Measurements from ENCODE around the gene ZNF789. TPM values are rescaled to one million over a fixed set of nuclear protein-coding genes. Genes with fewer than 3 reads are reported as not detected.
"Not testable (repeated sequence)": the region's sequence is repeated elsewhere in the genome, so short reads cannot be mapped to it uniquely, and the experiment has no call there.

The ZNF789 gene
- 27.5 and 28.5 TPM in 2 replicates for total RNA-seq

DNA sequence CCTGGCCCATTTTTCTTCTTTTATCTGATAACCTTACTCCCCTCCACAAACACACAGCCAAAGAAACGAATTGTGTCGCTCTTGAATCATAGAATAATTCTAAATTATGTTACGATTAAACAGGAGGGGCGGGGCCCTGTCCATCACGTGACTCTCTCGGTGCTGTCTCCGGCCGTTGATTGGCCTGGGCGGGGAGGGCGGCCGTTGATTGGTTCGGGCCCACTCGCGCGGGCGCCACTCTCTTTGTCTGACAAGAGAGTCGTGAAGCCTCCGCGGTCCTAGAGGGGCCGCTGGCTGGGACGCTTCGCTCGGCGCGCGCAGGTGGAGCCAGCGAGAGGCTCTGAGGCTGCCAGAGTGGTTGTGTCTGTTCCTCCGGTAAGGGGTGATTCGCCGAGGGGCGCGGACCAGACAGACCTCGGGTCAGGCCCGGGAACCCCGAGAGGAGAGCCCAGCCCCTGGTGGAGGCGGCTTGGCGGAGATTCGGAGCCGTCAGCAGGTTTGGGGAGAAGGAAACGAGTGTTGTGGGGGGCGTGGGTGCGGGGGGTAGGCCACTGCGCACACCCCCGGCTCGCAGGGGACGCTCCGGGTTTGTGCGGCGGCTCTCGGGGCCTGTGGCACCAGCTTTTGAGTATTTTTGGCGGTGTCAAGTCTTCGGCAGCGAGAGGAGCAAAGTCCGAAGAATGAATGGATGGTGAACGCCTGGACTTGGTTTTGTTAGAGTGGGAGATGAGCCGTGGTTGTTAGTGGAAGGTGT lies at the start of gene ZNF789:
TSS of gene ZNF789 (plus strand) at position 330 of the 754 bp plus-strand sequence. CDS start 3,567 bp downstream, outside the sequence.
- intact Hi-C loops (cut with micrococcal nuclease): loop anchor here (1.0 to 10.0 kb wide), 10 partner anchors 28 to 522 kb away; partner anchors contain the start of genes BUD31, CPSF4, FAM200A and PDAP1

DNA sequence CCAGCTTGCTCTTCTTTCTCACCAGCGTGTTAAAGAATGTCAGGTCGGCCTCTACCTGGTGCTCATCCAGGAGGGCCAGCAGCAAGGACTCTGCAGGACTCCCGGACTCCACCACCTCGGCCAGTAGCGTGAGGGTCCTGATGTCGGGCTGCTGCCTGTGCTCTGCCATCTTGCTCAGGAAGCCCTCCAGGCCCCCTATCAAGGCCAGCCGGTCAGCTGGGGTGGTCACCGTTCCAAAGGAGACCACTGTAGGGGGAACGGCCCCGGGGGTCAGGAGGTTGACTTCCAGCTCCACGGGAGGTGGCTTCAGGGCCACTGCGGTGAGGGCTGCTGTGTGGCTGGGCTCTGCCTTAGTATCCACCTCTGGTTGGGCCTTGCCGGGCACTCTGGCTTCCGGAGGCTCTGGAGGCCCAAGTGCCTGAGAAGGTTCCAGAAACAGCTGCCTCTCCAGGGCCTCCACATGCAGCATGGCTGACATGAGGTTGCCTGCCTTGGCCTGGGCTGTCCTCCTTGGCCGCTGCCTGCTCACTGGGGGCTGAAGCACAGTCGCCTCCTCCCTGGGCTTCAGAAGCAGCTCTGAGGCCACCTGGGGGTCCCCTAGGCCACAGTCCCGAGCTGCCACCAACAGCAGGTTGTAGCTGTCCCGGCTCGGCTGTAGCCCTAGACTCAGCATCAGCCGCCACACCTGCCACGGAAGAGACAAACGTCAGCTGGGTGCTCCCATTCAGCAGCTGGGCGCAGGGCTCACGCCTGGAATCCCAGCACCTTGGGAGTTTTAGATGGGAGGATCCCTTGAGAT lies 47.6 kb upstream of the ZNF789 start:
- intact Hi-C loops (cut with micrococcal nuclease): no loop called here

- intact Hi-C loops (cut with micrococcal nuclease): no loop called here
Observed at GRCh38 chr7:99428972-99429566, 43.6 kb upstream of the ZNF789 start.

GRCh38 chr7:99429756-99430155 lies 42.9 kb upstream of the ZNF789 start:
- intact Hi-C loops (cut with micrococcal nuclease): no loop called here

GRCh38 chr7:99431756-99432540 lies 40.7 kb upstream of the ZNF789 start:
- intact Hi-C loops (cut with micrococcal nuclease): not testable (repeated sequence)

DNA sequence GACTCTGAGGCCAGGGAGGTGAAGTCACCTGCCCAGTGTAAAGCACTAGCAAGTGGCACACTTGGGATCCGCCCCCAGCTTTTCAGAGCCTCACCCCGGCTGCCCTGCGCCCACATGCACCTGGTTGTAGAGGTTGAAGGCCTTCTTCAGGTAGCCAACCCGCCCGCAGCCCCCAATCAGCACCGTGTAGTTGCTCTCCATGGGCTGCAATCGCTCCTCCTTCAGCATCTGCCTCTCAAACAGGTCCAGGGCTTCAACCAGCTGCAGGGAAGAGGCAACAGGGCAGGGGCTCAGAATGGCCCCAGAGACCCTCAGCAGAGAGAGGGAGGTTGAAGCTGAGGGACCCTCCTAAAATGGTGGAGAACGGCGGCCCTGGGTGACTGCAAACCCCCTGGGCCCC lies 39.5 kb upstream of the ZNF789 start:
- intact Hi-C loops (cut with micrococcal nuclease): no loop called here

GRCh38 chr7:99437946-99438572 lies 34.6 kb upstream of the ZNF789 start:
- intact Hi-C loops (cut with micrococcal nuclease): loop anchor here (1.0 kb wide), 2 partner anchors 30 to 34 kb away; partner anchors contain the start of genes BUD31, PDAP1 and ZNF789

DNA sequence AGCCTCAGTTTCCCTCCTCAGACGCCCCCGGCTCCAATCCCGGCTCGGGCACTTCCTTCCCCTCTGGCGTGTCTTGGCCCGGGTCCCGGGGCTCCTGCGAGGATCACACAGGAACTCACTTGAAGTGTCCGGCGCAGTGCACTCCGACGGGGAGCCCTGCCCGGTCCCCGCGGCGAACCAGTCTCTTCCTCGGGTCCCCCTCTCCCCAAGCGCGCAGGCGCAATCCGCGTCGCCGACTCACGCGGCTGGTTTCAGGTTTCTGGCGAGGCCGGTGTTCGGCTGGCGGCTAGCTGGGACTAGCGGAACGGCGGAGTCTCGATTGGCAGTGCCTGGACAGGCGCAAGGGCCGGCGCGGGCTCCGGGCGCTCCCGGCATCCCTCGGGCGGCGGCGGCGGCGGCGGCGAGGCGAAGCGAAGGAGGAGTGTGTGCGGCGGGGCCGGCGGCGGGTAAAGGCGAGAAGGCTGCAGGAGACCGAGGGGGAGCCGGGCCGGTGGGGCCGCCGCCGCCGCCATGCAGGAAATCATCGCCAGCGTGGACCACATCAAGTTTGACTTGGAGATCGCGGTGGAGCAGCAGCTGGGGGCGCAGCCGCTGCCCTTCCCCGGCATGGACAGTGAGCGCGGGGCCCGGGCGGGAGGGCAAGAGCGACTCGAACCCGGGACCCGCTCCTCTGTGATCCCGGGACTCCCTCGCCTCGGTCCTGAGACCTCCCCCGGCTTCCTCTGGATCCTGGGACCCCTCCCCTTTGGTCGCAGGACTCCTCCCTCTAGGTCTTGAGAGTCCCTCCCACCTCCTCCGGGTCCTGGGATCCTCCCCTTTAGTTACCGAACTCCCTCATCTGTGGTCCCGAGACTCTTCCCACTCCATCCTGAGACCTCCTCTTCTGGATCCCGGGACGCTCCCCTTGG lies 33.9 kb upstream of the ZNF789 start, which contains the start of the genes CPSF4 and PTCD1:
TSS of gene CPSF4 (plus strand) at position 371 of the 908 bp plus-strand sequence. CDS start at position 511, 140 bp downstream.
TSS of gene PTCD1 (minus strand) at position 226 of the 908 bp plus-strand sequence. CDS start 3,556 bp downstream, outside the sequence.
- intact Hi-C loops (cut with micrococcal nuclease): loop anchor here (1.0 kb wide), 6 partner anchors 27 to 119 kb away; partner anchors contain the start of genes ATP5MF, BUD31, PDAP1 and ZKSCAN5

- intact Hi-C loops (cut with micrococcal nuclease): no loop called here
Observed at GRCh38 chr7:99440195-99440594, 32.5 kb upstream of the ZNF789 start.

GRCh38 chr7:99446096-99446495 lies 26.6 kb upstream of the ZNF789 start:
- intact Hi-C loops (cut with micrococcal nuclease): no loop called here

DNA sequence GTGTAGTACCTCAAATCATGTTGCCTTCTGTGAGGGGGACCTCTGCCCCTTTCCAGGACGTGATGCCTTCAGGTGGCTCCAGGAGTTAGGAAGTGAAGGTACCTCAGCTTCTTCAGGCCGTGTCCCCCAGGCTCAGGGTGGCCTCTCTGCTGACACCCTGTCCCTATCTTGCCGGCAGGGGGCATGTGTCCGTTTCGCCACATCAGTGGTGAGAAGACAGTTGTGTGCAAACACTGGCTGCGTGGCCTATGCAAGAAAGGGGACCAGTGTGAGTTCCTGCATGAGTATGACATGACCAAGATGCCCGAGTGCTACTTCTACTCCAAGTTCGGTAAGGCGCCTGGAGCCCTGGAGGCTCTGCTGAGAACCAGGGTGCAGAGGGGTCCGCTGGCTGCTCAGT lies 24.7 kb upstream of the ZNF789 start:
- intact Hi-C loops (cut with micrococcal nuclease): no loop called here

DNA sequence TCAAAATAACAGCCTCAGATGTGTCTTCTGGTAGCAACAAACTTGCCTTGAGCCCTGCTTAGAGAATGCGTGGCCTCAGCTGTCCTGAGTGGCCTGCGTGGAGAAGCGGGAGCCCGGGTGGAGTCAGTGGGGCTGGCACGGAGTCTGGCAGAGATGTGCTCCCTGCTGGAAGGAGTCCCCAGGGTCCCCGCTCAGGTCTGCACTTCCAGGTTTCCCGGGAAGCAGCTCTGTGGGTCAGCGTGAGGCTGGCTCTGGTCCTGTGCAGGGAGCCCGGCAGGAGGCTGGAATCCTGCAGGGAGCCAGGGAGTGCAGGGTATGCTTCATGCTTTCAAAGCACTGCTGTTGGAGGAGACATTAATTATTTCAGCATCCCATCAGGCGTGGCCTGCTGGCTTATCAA lies 23.8 kb upstream of the ZNF789 start:
- intact Hi-C loops (cut with micrococcal nuclease): no loop called here

DNA sequence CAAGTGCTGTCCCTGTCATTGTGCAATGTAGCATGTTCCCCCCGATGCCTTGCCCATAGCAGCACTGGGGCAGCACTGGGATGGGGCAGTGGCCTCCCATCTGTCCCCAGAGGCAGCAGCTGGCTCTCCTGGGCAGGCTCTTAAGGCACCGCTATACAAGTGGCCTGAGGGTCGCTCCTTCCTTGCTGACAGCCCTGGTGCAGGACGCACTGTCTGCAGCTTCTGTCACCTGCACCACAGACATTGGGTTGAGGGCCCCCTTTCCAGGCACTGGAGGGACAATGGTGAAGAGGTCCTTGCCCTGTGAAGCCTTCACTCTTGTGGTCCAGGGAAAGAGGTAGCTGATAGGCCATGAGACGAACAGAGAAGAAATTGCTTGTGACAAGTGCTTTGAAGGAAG lies 23.4 kb upstream of the ZNF789 start:
- intact Hi-C loops (cut with micrococcal nuclease): no loop called here

GRCh38 chr7:99451936-99452335 lies 20.8 kb upstream of the ZNF789 start:
- intact Hi-C loops (cut with micrococcal nuclease): no loop called here

GRCh38 chr7:99452541-99452940 lies 20.1 kb upstream of the ZNF789 start:
- intact Hi-C loops (cut with micrococcal nuclease): no loop called here

- intact Hi-C loops (cut with micrococcal nuclease): no loop called here
Observed at GRCh38 chr7:99453105-99453504, 19.6 kb upstream of the ZNF789 start.

DNA sequence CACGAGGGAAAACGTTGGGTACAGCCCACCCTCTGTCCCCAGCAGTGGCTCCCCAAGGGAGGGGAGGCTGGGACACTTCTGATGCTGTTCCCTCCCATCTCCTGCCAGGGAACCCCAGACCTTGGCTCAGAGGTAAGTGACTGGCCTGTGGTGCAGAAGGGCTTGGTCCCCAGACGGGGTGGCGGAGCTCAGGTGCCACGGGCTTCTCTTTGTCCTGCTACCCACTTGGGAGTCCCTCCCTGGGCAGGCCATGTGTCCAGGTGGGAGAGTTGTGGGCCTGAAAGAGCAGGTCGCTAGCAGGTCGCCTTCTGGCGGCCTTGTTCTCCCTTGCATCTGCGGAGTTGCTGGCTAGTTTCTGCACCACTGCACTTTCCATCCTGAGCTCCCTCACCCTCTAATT lies 16.8 kb upstream of the ZNF789 start:
- intact Hi-C loops (cut with micrococcal nuclease): no loop called here

DNA sequence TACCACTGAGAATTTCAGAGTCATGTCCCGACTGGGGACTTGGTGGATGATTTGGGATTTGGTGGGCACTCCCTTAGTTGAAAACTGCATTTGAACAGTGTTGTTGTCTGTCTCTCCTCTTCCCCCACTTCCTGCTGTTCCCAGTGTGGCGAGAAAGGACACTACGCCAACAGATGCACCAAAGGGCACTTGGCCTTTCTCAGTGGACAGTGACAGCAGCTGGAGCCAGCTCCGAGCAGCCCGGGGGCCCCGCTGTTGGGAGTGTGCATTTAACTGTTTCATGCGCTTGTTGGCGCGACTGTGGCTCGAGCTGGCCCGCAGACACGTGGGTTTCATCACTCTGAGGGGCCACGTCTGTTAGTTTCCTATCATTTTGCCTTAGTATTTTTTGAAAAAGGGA lies 16.4 kb upstream of the ZNF789 start:
- intact Hi-C loops (cut with micrococcal nuclease): no loop called here

- intact Hi-C loops (cut with micrococcal nuclease): no loop called here
Observed at GRCh38 chr7:99457050-99457649, 15.5 kb upstream of the ZNF789 start.
